K562 (cell line): ENCODE data around the gene ZNF672. TPM values are rescaled to one million over a fixed set of nuclear protein-coding genes. Genes with fewer than 3 reads are reported as not detected.

Source experiments
- BCLAF1 ChIP-seq, 2 experiments: fragments of 450-650 bp in 1 of 2; IDR thresholded peaks; 2 replicates each; pipeline ENCODE4 v1.6.1; 2011 to 2017; ENCODE audit warnings: low read depth in 2 of 2, antibody characterized with exemption in 1 of 2, borderline replicate concordance in 1 of 2, low read length in 1 of 2, mild to moderate bottlenecking in 1 of 2, mixed read lengths in 1 of 2; ENCODE audit not compliant: control insufficient read depth in 1 of 2
- CBX2 ChIP-seq: fragments of 200-600 bp; sonication (generic); IDR thresholded peaks from one replicate; pipeline ENCODE4 v1.6.1; 2012; ENCODE audit warnings: mild to moderate bottlenecking, low read length, inconsistent platforms; ENCODE audit not compliant: insufficient read depth, poor library complexity, severe bottlenecking
- EP400 ChIP-seq: fragments of 450-650 bp; IDR thresholded peaks from 2 replicates; pipeline ENCODE4 v1.6.1; 2017; ENCODE audit warnings: antibody characterized with exemption, mild to moderate bottlenecking, moderate library complexity
- ERF ChIP-seq: fragments of 450-650 bp; formaldehyde crosslinking; IDR thresholded peaks from 2 replicates; pipeline ENCODE4 v1.4.0; 2020; ENCODE audit warnings: mild to moderate bottlenecking, mixed read lengths
- FOXM1 ChIP-seq, 2 experiments: fragments of 450-650 bp in 1 of 2; sonication (generic) in 1 of 2; formaldehyde crosslinking in 1 of 2; IDR thresholded peaks; 2 replicates each; pipeline versions ENCODE4 v1.6.1 to v1.9.0; 2017 to 2022; ENCODE audit warnings: low read depth in 2 of 2, mild to moderate bottlenecking in 2 of 2, missing genetic modification reagents in 1 of 2, moderate library complexity in 1 of 2
- HNRNPH1 ChIP-seq: fragments of 200-400 bp; formaldehyde crosslinking; optimal IDR thresholded peaks from 2 replicates; pipeline ENCODE3; 2017; ENCODE audit warnings: low read depth, mild to moderate bottlenecking, low read length, moderate library complexity
- KAT8 ChIP-seq: fragments of 450-650 bp; IDR thresholded peaks from 2 replicates; pipeline ENCODE4 v1.6.1; 2016; ENCODE audit warnings: low read depth, mild to moderate bottlenecking
- NEUROD1 ChIP-seq: fragments of 150-350 bp; IDR thresholded peaks from 2 replicates; pipeline ENCODE4 v1.6.1; 2014; ENCODE audit warnings: borderline replicate concordance, low read length, low read depth; ENCODE audit not compliant: partially characterized antibody
- POLR2A ChIP-seq: fragments of 450-650 bp; conservative IDR thresholded peaks from 2 replicates; pipeline ENCODE4 v1.6.1; 2016
- POLR2AphosphoS2 ChIP-seq: IDR thresholded peaks from 2 replicates; pipeline ENCODE4 v1.6.1; 2012; ENCODE audit warnings: low read length, improper control_type of control experiment
- PURB ChIP-seq: sonication (generic); formaldehyde crosslinking; IDR thresholded peaks from 2 replicates; pipeline ENCODE4 v1.9.0; 2021; ENCODE audit warnings: low read depth, mild to moderate bottlenecking, missing genetic modification reagents
- SFPQ ChIP-seq: fragments of 200-400 bp; formaldehyde crosslinking; IDR thresholded peaks from 2 replicates; pipeline ENCODE4 v1.6.1; 2017; ENCODE audit warnings: mild to moderate bottlenecking, low read depth, low read length, moderate library complexity
- TSC22D4 ChIP-seq: fragments of 450-650 bp; IDR thresholded peaks from 2 replicates; pipeline ENCODE4 v1.6.1; 2016; ENCODE audit warnings: missing genetic modification characterization, missing biosample characterization, control low read depth
- XRCC4 ChIP-seq: IDR thresholded peaks from one replicate; pipeline ENCODE4 v1.6.1; 2011; ENCODE audit not compliant: insufficient read depth, insufficient read length; ENCODE audit errors: extremely low read depth
- ZBTB2 ChIP-seq: fragments of 450-650 bp; IDR thresholded peaks from 2 replicates; pipeline ENCODE4 v1.6.1; 2016; ENCODE audit warnings: antibody characterized with exemption
- ZBTB9 ChIP-seq: fragments of 450-650 bp; formaldehyde crosslinking; IDR thresholded peaks from 2 replicates; pipeline ENCODE4 v1.4.0; 2020; ENCODE audit warnings: mild to moderate bottlenecking, moderate library complexity
- ZNF140 ChIP-seq: fragments of 250-450 bp; sonication (Bioruptor Pico); IDR thresholded peaks from 2 replicates; pipeline ENCODE4 v1.8.0; 2021; ENCODE audit warnings: moderate library complexity, mild to moderate bottlenecking, inconsistent platforms
- ZNF766 ChIP-seq: fragments of 200-800 bp; sonication (Bioruptor generic); conservative IDR thresholded peaks from 2 replicates; pipeline ENCODE4 v1.6.1; 2016; ENCODE audit warnings: missing genetic modification characterization, missing compliant biosample characterization
- polyA plus RNA-seq, 8 experiments: library from polyadenylated mRNA; depleted of rRNA in 4 of 8; stranded (reverse) in 5 of 8; unstranded in 3 of 8; fragments of >200 nt; fragmentation: Nextera tagmentation in 2 of 8; fragmentation: Illumina TruSeq in 1 of 8; extraction: Ambion mirVana in 2 of 8; extraction: Trizol in 1 of 8; gene quantifications; 2 replicates each; pipeline versions ENCODE4 v1.2.1 to v1.2.3, GENCODE V29; 2011 to 2014; ENCODE audit warnings: inconsistent platforms in 1 of 8, missing spikeins in 1 of 8
- total RNA-seq, 7 experiments: library from RNA; depleted of rRNA in 6 of 7; stranded (reverse); fragments of >200 nt in 6 of 7; fragmentation: Illumina TruSeq in 2 of 7; extraction: Trizol in 2 of 7; gene quantifications; 2 replicates each; pipeline versions ENCODE4 v1.2.1 to v1.2.3, GENCODE V29; 2011 to 2021; ENCODE audit warnings: low replicate concordance in 1 of 7

Gene ZNF672
- total and polyA plus RNA-seq, 9 of the 15 experiments (the other 6 are each of a cell fraction or from before 2014, with no cell fraction given), result 1.9 to 57.9 (median 24.1) TPM

- no peak for TF ChIP-seq PURB (CRISPR knock-in tag)
- TF ChIP-seq BCLAF1 (IDR thresholded peaks at IDR 0.05; ENCODE audit: borderline replicate concordance in 1 of 2, control insufficient read depth in 1 of 2, low read depth in 2 of 2, low read length in 1 of 2), result no peak
- peak; percentile 71 for TF ChIP-seq POLR2A
- no peak for TF ChIP-seq XRCC4
- TF ChIP-seq TSC22D4 (tag), result no peak
- TF ChIP-seq ZNF140, result no peak
- TF ChIP-seq KAT8, result no peak
- TF ChIP-seq ZBTB9 (CRISPR knock-in tag), result peak; percentile 71
- TF ChIP-seq ERF (CRISPR knock-in tag), result 0 out of 2 replicates have a peak, but pooled peaks have one; percentile 73
- TF ChIP-seq FOXM1 (IDR thresholded peaks at IDR 0.05; ENCODE audit: low read depth), result no peak
- 0 out of 2 replicates have a peak, but pooled peaks have one; percentile 21 for TF ChIP-seq FOXM1 (CRISPR knock-in tag; IDR thresholded peaks at IDR 0.05; ENCODE audit: low read depth)
- TF ChIP-seq ZBTB2, result no peak
- TF ChIP-seq EP400, result peak; percentile 94
- TF ChIP-seq POLR2AphosphoS2, result no peak
- no peak for TF ChIP-seq NEUROD1
- no peak for TF ChIP-seq SFPQ
- no peak for TF ChIP-seq ZNF766 (CRISPR knock-in tag)
- no peak for TF ChIP-seq HNRNPH1
- TF ChIP-seq CBX2, result no peak
Observed at GRCh38 chr1:248858096-248858890, 20.3 kb downstream of the ZNF672 start (continued).
